Adrenal gland (tissue), 12 donors: Measurements from ENCODE around the gene TUBA3D. TPM values are rescaled to one million over a fixed set of nuclear protein-coding genes. Genes with fewer than 3 reads are reported as not detected.
"Not testable (repeated sequence)": the region's sequence is repeated elsewhere in the genome, so short reads cannot be mapped to it uniquely, and the experiment has no call there.

Experiments
- DNase-seq, 7 donors: peaks; one replicate each; pipeline ENCODE4 v3.0.0-alpha.2; 2019 to 2020
- H3K27ac ChIP-seq, 5 donors: fragments of 200-600 bp; sonication (generic) in 4 of 5; 1 replicate in 3 of 5; 2 replicates in 2 of 5; pipeline versions ENCODE4 v1.5.1 to v1.8.0; 2016 to 2020; ENCODE audit warnings: mild to moderate bottlenecking in 1 of 5
- H3K27me3 ChIP-seq: fragments of 200-600 bp; 2 replicates; pipeline ENCODE4 v1.8.0; 2021
- H3K36me3 ChIP-seq, 2 donors: fragments of 200-600 bp; replicated peaks in 1 of 2; 1 replicate in 1 of 2; 2 replicates in 1 of 2; pipeline versions ENCODE4 v1.5.1 to v1.8.0; 2018 to 2022
- H3K4me1 ChIP-seq, 2 donors: fragments of 200-600 bp; replicated peaks in 1 of 2; 1 replicate in 1 of 2; 2 replicates in 1 of 2; pipeline versions ENCODE4 v1.5.1 to v1.8.0; 2018 to 2021
- H3K4me3 ChIP-seq, 4 donors: fragments of 200-600 bp; sonication (generic) in 3 of 4; one replicate each; pipeline ENCODE4 v1.5.1; 2016 to 2018
- H3K9me3 ChIP-seq, 3 donors: fragments of 200-600 bp; sonication (generic) in 1 of 3; replicated peaks in 1 of 3; 1 replicate in 2 of 3; 2 replicates in 1 of 3; pipeline versions ENCODE4 v1.5.1 to v1.8.0; 2016 to 2021
- POLR2A ChIP-seq, 2 donors: fragments of 450-650 bp; IDR thresholded peaks; one replicate each; pipeline ENCODE4 v1.6.1; 2017; ENCODE audit warnings: antibody characterized with exemption in 2 of 2, mild to moderate bottlenecking in 2 of 2, moderate library complexity in 1 of 2
- WGBS, 4 donors: extraction: QIAGEN DNeasy Blood & Tissue Kit in 2 of 4; methylation state at CpG; one replicate each; pipeline versions ENCODE4 v1.1.5 to v1.1.7; 2013 to 2017; 5-methylcytosine and 5-hydroxymethylcytosine counted together
- intact Hi-C, 2 donors: fragments of 100-400 bp; cut with DNase I; formaldehyde crosslinking; loops; one replicate each; pipeline versions ENCODE4 v1.14.1 to v1.15.0; 2022 to 2023
- polyA plus RNA-seq, 3 donors: library from polyadenylated mRNA; stranded (reverse); fragments of 200-250 nt in 2 of 3; fragments of 350-450 nt in 1 of 3; fragmentation: Illumina TruSeq in 1 of 3; extraction: RNeasy Lipid Tissue Mini Kit (QIAGEN cat#74804) in 1 of 3; gene quantifications; one replicate each; pipeline ENCODE4 v1.2.3, GENCODE V29; 2013 to 2014
- total RNA-seq, 9 donors: library from RNA; depleted of rRNA in 4 of 9; stranded (reverse); fragments of >200 nt in 4 of 9; fragments of 120-200 nt in 1 of 9; fragmentation: NEBNext Ultra II Directional in 1 of 9; extraction: Animal tissue kit (Norgen Biotek cat#: 25700) in 1 of 9; gene quantifications; one replicate each; pipeline versions ENCODE4 v1.1.0 to v1.2.4, GENCODE V29; 2013 to 2023
- TF ChIP-seq, protein P1 (sequence below), 6 experiments: fragments of 450-650 bp in 4 of 6; fragments of 200-600 bp in 2 of 6; sonication (generic) in 1 of 6; IDR thresholded peaks; 1 replicate in 5 of 6; 2 replicates in 1 of 6; pipeline versions ENCODE4 v1.5.1 to v1.8.0; 2016 to 2021; ENCODE audit warnings: antibody characterized with exemption in 6 of 6, mild to moderate bottlenecking in 2 of 6, moderate library complexity in 1 of 6
- donor health status: healthy with polysubstance abuse.
- donor health status: Bipolar disorder and iron deficiency.
- donor health status: DM: yes; HTN: yes; CAD: no.
- donor health status: DM: no; HTN: no; CAD: no.
- donor health status: DM: no; HTN: no; CAD: no.
- donor health status: DM: yes; HTN: yes; CAD: no.

The TUBA3D gene
- total and polyA plus RNA-seq, 12 donors = 0.10 TPM; not detected in 11

DNA sequence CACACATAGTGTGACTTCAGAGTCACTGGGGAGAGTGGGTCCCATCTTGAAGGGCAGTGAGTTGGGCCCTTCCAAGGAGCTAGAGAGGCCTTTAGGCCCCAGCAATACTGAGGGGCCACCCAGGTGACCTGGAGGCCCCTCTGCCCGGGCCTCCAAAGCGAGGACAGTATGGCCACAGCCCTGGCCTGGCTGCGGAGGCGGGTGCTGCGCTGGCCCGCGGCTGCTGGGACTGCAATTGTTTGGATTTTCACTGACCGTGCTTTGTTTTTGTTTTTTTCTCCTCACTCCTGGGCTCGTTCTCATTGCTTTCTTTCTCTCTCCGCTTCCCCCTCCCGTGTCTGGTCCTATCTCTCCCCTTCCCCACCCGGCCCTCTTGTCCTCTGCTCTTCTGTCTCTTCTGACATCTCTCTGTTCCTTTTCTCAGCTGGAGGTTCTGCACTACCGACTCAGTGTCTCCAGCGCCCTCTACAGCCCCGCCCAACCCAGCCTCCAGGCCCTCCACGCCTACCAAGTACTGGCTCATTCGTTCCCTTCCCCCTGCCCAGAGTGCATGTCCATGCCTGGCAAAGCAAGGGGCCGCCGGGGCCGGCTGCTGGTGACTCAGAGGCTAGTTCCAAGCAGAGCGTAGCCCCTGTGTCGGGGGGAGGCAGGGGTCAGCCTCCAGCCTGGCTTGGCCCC is 35.5 kb downstream of the TUBA3D start:
- H3K36me3 ChIP-seq = peaks cover 0 to 25% of the 10 kb centered on the region in 2 donors
- H3K4me1 ChIP-seq, intact Hi-C loops, H3K27me3 ChIP-seq, H3K9me3 ChIP-seq, H3K4me3 ChIP-seq: not testable (repeated sequence)
- TF ChIP-seq, protein P1, sequence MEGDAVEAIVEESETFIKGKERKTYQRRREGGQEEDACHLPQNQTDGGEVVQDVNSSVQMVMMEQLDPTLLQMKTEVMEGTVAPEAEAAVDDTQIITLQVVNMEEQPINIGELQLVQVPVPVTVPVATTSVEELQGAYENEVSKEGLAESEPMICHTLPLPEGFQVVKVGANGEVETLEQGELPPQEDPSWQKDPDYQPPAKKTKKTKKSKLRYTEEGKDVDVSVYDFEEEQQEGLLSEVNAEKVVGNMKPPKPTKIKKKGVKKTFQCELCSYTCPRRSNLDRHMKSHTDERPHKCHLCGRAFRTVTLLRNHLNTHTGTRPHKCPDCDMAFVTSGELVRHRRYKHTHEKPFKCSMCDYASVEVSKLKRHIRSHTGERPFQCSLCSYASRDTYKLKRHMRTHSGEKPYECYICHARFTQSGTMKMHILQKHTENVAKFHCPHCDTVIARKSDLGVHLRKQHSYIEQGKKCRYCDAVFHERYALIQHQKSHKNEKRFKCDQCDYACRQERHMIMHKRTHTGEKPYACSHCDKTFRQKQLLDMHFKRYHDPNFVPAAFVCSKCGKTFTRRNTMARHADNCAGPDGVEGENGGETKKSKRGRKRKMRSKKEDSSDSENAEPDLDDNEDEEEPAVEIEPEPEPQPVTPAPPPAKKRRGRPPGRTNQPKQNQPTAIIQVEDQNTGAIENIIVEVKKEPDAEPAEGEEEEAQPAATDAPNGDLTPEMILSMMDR (IDR thresholded peaks at IDR 0.05) = peak in 4 of 6 experiments; percentile 10 to 20 (median 15)
- WGBS, 4 donors = 65 to 79% (median 69%) methylated on average over 15 to 22 of the region's 22 CpGs
- H3K27ac ChIP-seq = peak overlapping the region in 3 of 5 donors; percentile 47 to 73 (median 64)
- DNase-seq = peak in 6 of 7 donors; percentile 77 to 93 (median 90)

DNA sequence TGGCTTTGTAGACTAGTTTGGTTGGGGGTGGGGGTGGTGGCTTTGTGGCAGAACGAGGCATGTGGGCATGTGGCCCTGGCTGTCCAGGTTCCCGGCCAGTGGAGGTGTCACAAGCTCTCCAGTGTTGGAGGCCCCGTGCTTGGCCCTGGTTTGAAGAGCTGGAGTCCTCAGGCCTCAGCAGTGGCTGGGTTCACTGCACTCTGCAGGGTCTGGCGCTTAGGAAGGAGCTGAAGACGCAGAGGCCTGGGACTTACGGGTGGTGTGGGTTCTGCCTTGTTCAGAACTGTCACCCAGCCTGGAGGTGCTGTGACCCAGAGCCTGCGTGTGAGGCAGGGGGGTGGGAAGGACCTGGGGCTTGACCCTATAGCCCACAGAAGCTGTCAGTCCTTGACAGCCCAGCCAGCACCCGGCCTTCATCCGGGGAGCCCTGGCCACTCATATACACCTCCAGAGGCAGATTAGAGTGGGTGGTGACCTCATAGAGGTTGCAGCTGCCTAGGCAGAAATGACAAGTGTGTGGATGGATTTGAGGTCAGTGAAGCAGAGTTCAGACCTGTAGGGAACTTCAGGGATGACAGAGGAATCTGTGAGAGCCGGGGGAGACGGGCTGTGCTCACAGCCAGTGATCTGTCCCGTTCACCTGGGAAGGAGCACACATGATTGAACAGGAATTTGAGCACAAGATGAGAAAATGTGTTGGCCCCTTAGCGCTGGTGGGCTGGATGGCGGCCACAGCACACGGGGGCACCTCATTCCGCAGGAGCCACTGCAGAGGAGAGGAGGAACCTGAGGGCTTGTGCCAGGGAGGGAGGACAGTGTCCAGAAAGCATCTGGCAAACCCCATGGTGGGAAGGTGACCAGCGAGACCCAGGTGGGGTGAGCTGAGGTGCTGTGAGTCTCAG is 36.3 kb downstream of the TUBA3D start:
- H3K4me3 ChIP-seq, H3K9me3 ChIP-seq, intact Hi-C loops, H3K27me3 ChIP-seq, H3K4me1 ChIP-seq: not testable (repeated sequence)
- 61 to 87% (median 68%) methylated on average over 3 to 14 of the region's 17 CpGs for WGBS, 4 donors
- peak in 3 of 7 donors; percentile 27 to 42 (median 33) for DNase-seq
- Histone ChIP-seq H3K36me3 (peaks cover 0 to 18% of the 10 kb centered on the region in 2 donors), H3K27ac (peak overlapping the region in 3 of 5 donors; percentile 47 to 73 (median 64))

DNA sequence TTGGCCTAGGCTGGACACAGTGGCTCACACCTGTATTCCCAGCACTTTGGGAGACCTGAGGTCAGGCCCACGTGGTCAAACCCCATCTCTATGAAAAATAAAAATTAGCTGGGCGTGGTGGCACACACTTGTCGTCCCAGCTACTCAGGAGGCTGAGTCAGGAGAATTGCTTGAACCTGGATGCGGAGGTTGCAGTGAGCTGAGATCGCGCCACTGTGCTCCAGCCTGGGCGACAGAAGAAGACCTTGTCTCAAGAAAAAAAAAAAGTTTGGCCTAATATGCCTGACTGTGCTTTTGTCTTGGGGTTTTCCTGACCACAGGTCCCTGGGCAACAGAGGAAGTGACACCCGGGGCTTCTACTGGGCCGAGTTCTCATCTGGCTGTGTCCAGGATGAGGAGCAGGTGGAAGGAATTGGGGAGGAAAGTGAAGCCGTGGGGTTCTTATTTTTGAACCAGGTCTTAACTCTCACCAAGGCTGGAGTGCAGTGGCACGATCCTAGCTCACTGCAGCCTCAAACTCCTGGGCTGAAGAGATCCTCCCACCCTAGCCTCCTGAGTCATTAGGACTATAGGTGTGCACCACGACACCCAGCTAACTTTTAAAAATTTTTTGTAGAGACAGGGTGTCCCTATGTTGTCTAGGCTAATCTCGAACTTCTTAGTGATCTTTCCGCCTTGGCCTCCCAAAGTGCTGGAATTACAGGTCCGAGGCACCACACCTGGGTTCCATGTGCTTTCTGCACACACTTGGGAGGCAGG is 38.7 kb downstream of the TUBA3D start:
- H3K4me3 ChIP-seq, H3K4me1 ChIP-seq, DNase-seq, H3K9me3 ChIP-seq, H3K36me3 ChIP-seq, H3K27ac ChIP-seq, H3K27me3 ChIP-seq, intact Hi-C loops: not testable (repeated sequence)
- WGBS, 4 donors = 73 to 94% (median 76%) methylated on average over 14 to 15 of the region's 15 CpGs

DNA sequence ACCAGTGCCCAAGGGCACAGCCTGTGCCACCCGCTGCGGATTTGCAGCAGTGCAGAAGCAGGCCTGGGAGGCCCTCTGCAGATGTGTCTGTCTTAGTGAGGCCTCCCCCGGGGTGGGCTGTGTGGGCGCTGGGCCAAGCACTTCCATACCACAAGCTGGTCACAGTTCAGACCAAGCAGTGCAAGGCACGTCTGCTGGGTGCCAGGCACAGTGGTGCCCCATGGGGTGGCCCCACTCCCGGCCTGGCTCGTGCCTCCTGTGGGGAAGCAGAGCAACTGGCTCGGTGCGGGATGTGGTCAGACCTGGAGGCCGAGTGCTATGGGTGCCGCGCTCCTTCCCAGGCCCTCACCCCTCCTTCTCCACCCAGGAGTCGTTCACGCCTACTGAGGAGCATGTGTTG is 39.3 kb downstream of the TUBA3D start:
- H3K4me3 ChIP-seq, intact Hi-C loops, H3K9me3 ChIP-seq, H3K4me1 ChIP-seq, H3K27me3 ChIP-seq, DNase-seq, H3K27ac ChIP-seq: not testable (repeated sequence)
- 84 to 97% (median 90%) methylated on average over 2 to 14 of the region's 14 CpGs for WGBS, 4 donors
- H3K36me3 ChIP-seq = peaks cover 0 to 15% of the 10 kb centered on the region in 2 donors

DNA sequence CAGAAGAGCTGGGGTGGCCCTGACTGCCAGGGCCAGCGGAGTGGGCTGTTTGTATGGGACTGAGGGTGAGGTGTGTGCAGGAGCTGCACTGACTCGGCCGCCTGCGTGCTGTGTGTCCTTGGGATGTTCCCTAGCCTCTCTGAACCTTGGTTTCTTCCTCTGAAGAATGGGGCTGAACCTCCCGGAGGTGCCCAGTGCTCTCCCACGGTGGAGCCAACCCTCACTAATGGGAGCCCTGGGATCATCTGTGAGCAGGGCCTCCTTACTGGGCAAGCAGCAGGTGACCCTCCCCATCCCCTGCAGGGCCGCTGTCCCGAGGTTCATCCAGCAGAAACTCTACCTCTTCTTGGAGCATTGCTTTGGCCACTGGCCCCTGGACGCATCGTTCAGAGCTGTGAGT is 40.1 kb downstream of the TUBA3D start:
- no peak for TF ChIP-seq POLR2A (IDR thresholded peaks at IDR 0.05)
- TF ChIP-seq, protein P1 (IDR thresholded peaks at IDR 0.05) = no peak
- 71 to 78% (median 76%) methylated on average over 4 to 10 of the region's 10 CpGs; no CpG with 5 or more reads in 1 of the 4 donors for WGBS, 4 donors
- no peak for DNase-seq
- H3K4me1 ChIP-seq = peaks cover 0 to 8% of the 10 kb centered on the region in 2 donors
- no peaks in the 10 kb centered on the region for H3K27me3 ChIP-seq
- no peak overlapping the region for H3K27ac ChIP-seq
- peaks cover 0 to 15% of the 10 kb centered on the region in 2 donors for H3K36me3 ChIP-seq
- intact Hi-C loops = no loop called here
- H3K4me3 ChIP-seq = no peak overlapping the region
- no peaks in the 10 kb centered on the region for H3K9me3 ChIP-seq
